GM19043 (cell line): ENCODE data around the gene OXLD1.

Source experiments
- ATAC-seq: cut with Tn5 transposase; IDR thresholded peaks from one replicate; pipeline ENCODE4 v1.9.1; 2021; ENCODE audit warnings: low read depth; ENCODE audit not compliant: unreplicated experiment

Gene OXLD1

GRCh38 chr17:81655378-81656117 lies 10.9 kb downstream of the OXLD1 start:
- ATAC-seq, result no peak

GRCh38 chr17:81652906-81653771 lies 13.3 kb downstream of the OXLD1 start:
- no peak for ATAC-seq

GRCh38 chr17:81651692-81652091 lies 14.7 kb downstream of the OXLD1 start:
- no peak for ATAC-seq

- ATAC-seq, result no peak
Observed at GRCh38 chr17:81650951-81651350, 15.5 kb downstream of the OXLD1 start.

- no peak for ATAC-seq
Observed at GRCh38 chr17:81648707-81649085, 17.7 kb downstream of the OXLD1 start.

DNA sequence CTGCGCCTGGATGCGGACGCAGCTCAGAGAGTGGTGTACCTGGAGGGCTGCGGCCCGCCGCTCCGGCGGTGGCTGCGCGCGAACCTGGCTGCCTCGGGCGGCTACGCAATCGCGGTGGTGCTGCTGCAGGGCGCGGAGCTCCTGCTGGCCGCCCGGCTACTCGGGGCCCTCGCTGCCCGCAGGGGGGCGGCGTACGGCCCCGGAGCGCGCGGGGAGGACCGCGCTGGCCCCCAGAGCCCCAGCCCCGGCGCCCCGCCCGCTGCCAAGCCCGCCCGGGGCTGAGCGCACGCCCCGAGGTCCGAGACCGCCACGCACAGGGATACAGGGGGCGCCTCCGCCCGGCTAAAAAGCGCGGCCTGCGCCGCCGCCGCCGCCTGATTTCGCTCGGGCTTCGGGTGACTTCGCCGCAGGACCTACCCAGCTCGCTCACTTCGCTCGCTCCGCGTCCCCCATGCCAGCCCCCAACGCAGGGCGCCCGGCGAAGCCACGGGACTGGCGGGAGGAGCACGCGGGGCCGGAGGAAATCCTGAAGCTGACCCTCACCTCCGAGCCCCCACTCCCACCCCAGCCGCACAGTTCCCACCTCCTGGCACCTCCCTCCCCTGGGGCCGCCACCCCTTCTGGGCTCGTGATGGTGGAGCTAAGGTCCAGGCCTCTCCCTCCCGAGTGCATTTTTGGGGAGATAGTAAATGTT lies 18.2 kb downstream of the OXLD1 start:
- ATAC-seq, result no peak

DNA sequence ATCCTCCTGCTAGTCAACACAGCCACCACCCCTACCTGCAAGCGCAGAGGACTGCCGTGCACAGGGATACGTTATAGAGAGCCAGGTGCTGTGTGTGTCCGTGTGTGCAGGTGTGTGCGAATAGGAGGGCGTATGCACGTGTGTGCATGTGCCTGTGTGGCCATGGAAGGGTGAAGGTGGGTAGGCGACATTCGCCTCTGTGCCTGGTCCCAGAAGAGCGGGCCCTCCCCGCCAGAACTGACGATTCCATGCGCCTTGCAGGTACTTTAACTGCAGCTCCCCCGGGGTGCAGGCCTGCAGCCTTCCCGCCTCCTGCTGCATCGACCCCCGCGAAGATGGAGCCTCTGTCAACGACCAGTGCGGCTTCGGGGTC lies 18.8 kb downstream of the OXLD1 start:
- ATAC-seq, result no peak

DNA sequence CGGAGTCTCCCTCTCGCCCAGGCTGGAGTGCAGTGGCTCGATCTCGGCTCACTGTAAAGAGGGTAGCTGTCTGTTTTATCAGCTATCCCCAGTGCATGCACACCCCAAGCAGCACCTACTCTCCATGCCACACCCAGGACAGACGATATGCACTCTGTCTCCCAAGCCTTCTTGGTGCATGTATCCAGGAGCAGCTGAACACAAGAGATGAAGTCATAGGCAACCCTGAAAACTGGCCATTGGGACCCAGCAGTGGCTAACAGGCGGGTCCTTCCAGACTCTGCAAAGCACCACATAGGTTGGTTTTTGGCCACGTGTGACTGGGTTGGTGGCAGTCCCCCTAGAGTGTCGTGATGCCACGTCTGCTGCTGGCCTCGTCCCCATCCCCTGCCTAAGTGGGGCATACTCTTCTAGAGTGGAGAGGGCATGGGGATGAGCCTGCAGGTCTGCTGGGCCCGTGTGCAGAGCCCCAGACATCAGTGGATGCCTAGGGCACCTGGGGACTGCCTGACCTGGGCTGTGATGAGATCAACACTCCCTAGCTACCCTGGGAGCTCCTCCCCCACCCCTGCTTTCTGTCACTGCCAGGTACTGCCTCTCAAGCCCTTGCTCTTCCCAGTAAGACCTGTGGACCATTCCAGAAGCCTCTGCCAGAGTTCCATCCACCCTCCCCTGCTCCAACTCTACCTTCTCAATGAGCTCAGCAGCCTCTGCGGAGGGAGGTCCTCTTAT lies 19.4 kb downstream of the OXLD1 start:
- no peak for ATAC-seq

DNA sequence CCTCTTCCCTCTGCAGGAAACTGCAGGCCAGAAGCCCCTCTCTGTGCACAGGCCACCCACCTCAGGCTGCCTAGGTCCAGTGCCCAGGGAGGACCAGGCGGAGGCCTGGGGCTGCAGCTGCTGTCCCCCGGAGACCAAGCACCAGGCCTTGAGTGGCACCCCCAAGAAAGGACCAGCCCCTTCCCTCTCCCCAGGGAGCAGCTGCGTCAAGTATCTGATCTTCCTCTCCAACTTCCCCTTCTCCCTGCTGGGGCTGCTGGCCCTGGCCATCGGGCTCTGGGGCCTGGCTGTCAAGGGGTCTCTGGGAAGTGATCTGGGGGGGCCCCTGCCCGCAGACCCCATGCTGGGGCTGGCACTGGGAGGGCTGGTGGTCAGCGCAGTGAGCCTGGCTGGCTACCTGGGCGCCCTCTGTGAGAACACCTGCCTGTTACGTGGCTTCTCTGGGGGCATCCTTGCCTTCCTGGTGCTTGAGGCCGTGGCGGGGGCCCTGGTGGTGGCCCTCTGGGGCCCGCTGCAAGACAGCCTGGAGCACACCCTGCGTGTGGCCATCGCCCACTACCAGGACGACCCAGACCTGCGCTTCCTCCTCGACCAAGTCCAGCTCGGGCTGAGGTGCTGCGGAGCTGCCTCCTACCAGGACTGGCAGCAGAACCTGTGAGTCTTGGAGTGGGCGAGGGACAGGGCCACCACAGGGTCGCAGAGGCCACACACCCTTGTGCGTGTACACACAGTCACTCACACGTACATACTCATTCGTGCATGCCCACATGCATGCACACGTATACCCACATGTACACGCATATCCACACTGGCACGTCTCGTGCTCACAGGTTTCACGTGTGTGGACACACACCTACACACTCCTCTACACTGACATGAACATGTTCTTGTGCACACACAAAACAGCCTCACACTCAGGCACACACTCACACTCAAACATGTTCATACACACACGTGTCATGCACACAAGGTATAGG lies 21.1 kb downstream of the OXLD1 start:
- no peak for ATAC-seq

DNA sequence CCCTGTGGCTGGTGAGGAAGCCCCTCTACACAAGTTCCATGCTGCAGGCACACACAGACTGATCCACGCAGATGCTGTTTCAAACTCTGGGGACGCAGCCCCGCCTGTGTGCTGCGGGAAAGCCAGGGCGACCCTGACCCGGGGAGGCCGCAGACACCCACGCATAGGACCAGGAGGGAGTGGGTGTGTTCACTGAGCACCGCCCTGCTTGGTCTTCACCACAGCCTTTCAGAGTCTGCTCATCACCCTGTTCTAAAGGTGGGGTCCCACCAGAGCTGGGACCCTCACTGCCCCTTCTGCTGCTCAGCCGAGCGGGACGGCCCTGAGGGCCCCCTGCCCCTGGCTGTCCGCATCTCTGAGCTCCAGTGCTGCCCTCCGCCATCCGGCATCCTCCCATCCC lies 21.9 kb downstream of the OXLD1 start:
- ATAC-seq, result no peak

GRCh38 chr17:81641825-81642489 lies 24.4 kb downstream of the OXLD1 start:
- ATAC-seq, result no peak

DNA sequence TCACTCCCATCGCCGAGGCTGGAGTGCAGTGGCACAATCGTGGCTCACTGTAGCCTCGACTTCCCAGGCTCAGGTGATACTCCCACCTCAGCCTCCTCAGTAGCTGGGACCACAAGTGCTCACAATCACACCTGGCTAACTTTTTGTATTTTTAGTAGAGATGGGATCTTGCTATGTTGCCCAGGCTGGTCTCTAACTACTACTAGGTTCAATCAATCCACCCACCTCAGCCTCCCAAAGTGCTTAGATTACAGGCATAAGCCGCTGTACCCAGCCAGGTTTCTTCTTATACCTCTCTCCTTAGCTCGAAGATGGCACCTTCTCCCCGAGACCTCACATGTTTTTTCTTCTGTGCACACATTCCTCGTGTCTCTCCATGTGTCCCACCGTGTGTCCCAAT lies 26.4 kb downstream of the OXLD1 start:
- ATAC-seq, result no peak

- ATAC-seq, result no peak
Observed at GRCh38 chr17:81638683-81639082, 27.7 kb downstream of the OXLD1 start.

DNA sequence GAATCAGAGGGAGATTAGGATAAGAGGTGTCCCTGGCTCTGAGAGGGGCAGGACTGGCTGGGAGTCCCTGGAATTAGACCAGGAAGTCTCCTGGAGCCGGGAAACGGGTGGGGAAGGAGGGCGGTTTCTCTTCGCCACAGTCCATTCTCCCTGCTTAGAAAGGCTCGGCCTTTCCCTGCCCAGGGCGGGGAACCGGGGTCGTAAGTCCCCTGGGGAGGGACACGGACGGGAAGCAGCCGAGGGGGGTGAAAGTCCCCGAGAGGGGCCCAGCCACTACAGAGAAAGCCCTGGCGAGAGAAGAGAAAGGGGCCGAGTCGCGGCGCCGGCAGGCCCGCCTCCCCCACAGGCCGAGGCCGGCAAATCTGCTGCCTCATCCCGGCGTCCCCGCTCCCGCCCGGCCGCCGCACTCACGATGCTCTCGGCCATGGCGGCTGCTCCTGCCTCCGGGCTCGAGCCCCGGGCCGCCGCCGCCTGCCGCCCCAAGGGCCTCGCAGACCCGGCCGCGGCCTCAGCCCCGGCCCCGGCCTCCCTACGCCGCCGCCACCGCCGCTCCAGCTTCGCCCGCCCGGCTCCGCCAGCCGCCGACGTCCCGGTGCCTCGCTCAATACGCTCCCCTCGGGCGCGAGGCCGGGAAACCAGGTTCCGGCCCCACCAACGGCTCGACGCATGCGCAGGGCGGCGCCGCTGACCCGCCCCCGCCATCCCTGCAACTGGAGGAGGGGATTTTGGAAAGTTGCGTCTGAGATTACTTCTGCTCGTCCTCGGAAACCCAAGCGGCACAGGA lies 29.7 kb downstream of the OXLD1 start, which contains the start of the genes NPLOC4 and TSPAN10:
Gene NPLOC4 (minus strand): TSS at position 608 of the 784 bp plus-strand sequence. CDS start 182 bp downstream, at position 426.
Gene TSPAN10 (plus strand): TSS at position 692 of the 784 bp plus-strand sequence. CDS start 5,217 bp downstream, outside the sequence.
- ATAC-seq, result peak; percentile 57

DNA sequence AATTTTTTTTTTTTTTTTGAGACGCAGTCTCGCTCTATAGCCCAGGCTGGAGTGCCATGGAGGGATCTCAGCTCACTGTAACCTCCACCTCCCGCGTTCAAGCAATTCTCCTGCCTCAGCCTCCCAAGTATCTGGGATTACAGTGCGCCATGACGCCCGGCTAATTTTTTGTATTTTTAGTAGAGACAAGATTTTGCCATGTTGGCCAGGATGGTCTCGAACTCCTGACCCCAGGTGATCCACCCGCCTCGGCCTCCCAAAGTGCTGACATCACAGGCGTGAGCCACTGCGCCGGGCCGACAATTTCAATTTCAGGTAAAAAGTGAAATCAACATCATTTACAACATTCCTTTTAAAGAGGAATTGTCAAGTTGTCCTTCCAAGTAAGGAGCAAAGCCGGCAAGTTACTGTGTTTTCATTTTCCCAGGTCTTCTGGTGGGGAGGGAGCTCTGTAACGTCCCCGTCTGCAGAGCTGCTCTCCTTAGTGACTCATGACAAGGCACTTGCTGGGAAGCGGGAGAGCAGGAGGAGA lies 30.4 kb downstream of the OXLD1 start:
- no peak for ATAC-seq

DNA sequence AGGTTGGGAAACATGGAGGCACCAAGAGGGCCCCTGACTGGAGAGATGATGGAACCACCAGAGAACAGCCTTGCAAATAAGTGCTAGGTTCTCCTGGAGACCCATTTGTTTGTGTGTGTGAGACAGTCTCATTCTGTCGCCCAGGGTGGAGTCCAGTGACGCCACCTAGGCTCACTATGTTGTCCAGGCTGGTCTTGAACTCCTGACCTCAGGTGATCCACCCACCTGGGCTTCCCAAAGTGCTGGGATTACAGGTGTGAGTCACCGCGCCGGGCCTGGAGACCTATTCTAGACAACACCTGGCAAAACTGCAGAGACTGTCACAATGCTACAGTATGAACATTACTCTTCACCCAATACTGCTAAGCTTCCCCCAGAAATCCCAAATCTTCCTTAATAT lies 31.0 kb downstream of the OXLD1 start:
- ATAC-seq, result no peak

- no peak for ATAC-seq
Observed at GRCh38 chr17:81631482-81631881, 34.9 kb downstream of the OXLD1 start.

GRCh38 chr17:81630274-81630673 lies 36.1 kb downstream of the OXLD1 start:
- ATAC-seq, result no peak
